GM12878 (cell line): ENCODE measurements around the gene HNRNPDL. TPM values are rescaled to one million over a fixed set of nuclear protein-coding genes. Genes with fewer than 3 reads are reported as not detected.
"Not testable (repeated sequence)": the region's sequence is repeated elsewhere in the genome, so short reads cannot be mapped to it uniquely, and the experiment has no call there.

Source experiments
- ATAC-seq: fragments of 200-7000 bp; cut with Tn5 transposase; 3 replicates; pipeline ENCODE4 v1.9.1; 2020; ENCODE audit warnings: mild to moderate bottlenecking, moderate library complexity
- BruUV-seq: library from RNA; stranded (reverse); fragments of 400-500 nt; replicated peaks from 2 replicates; lab custom pipeline; 2021; lab: Mats Ljungman, UMichigan
- CTCF ChIA-PET: fragments of 300-600 bp; sonication (Branson Sonifier 250); formaldehyde crosslinking; extraction: SDS; loops from one replicate; lab custom pipeline; 2021; ENCODE audit warnings: inconsistent platforms; lab: Yijun Ruan, JAX
- POLR2A ChIA-PET: fragments of 350-600 bp; formaldehyde crosslinking; extraction: SDS; loops from one replicate; lab custom pipeline; 2021; ENCODE audit warnings: inconsistent platforms; lab: Charles Lee
- RAD21 ChIA-PET: fragments of 300-600 bp; sonication (Branson Sonifier 250); formaldehyde crosslinking; loops from one replicate; lab custom pipeline; 2023; ENCODE audit warnings: antibody characterized with exemption; ENCODE audit not compliant: unreplicated experiment; lab: Charles Lee
- SMC1A ChIA-PET: fragments of 300-600 bp; sonication (Branson Sonifier 250); formaldehyde crosslinking; loops from one replicate; lab custom pipeline; 2023; ENCODE audit not compliant: unreplicated experiment, uncharacterized antibody; lab: Charles Lee
- DNase-seq: peaks from one replicate; pipeline ENCODE4 v3.0.0-alpha.2; 2011; ENCODE audit warnings: low read depth, low spot score
- FAIRE-seq: peaks from 3 replicates; lab custom pipeline; 2011; peaks lifted over from hg19 to GRCh38; lab: Jason Lieb, UNC
- H2AFZ ChIP-seq: 2 replicates; pipeline ENCODE4 v1.6.0; 2011; ENCODE audit warnings: low read depth, low read length, control low read depth; ENCODE audit not compliant: control insufficient read depth
- H3K27ac ChIP-seq: 2 replicates; pipeline ENCODE4 v1.5.1; 2011; ENCODE audit warnings: control low read depth; ENCODE audit not compliant: control insufficient read depth, insufficient read depth
- H3K27me3 ChIP-seq, 2 experiments: replicated peaks in 1 of 2; 2 replicates each; pipeline versions ENCODE4 v1.6.0 to v1.6.1; 2011; ENCODE audit warnings: low read length in 1 of 2; ENCODE audit not compliant: control insufficient read depth in 2 of 2, insufficient read depth in 2 of 2
- H3K36me3 ChIP-seq, 2 experiments: 2 replicates each; pipeline ENCODE4 v1.5.1; 2011; ENCODE audit warnings: low read length in 1 of 2; ENCODE audit not compliant: control insufficient read depth in 2 of 2, insufficient read depth in 2 of 2
- H3K4me1 ChIP-seq: 2 replicates; pipeline ENCODE4 v1.6.1; 2011; ENCODE audit warnings: mild to moderate bottlenecking, low read length, moderate library complexity, mixed read lengths; ENCODE audit not compliant: control insufficient read depth, insufficient read depth
- H3K4me2 ChIP-seq: 2 replicates; pipeline ENCODE4 v1.6.0; 2011; ENCODE audit warnings: control low read depth; ENCODE audit not compliant: control insufficient read depth, insufficient read depth
- H3K4me3 ChIP-seq: fragments of 200-600 bp; sonication (generic); 2 replicates; pipeline ENCODE4 v1.5.1; 2016
- H3K79me2 ChIP-seq: 2 replicates; pipeline ENCODE4 v1.6.0; 2011; ENCODE audit warnings: low read length; ENCODE audit not compliant: control insufficient read depth, insufficient read depth
- H3K9ac ChIP-seq: 2 replicates; pipeline ENCODE4 v1.8.0; 2011; ENCODE audit warnings: low read length, control low read depth, mixed read lengths; ENCODE audit not compliant: control insufficient read depth, insufficient read depth
- H3K9me3 ChIP-seq: replicated peaks from 3 replicates; pipeline ENCODE4 v1.5.1; 2011; ENCODE audit warnings: mild to moderate bottlenecking, low read length; ENCODE audit not compliant: control insufficient read depth, insufficient read depth
- H4K20me1 ChIP-seq: 2 replicates; pipeline ENCODE4 v1.6.0; 2011; ENCODE audit not compliant: control insufficient read depth, insufficient read depth
- CBX3 ChIP-seq: fragments of 200-600 bp; sonication (generic); IDR thresholded peaks from 2 replicates; pipeline ENCODE4 v1.6.1; 2016; ENCODE audit warnings: low read depth, borderline replicate concordance
- CHD1 ChIP-seq: IDR thresholded peaks from 2 replicates; pipeline ENCODE4 v1.6.1; 2012; ENCODE audit warnings: low read depth, low read length, improper control_type of control experiment
- ESRRA ChIP-seq: IDR thresholded peaks from 2 replicates; pipeline ENCODE4 v1.6.1; 2012; ENCODE audit warnings: mild to moderate bottlenecking, low read length, improper control_type of control experiment
- MLLT1 ChIP-seq: fragments of 450-650 bp; IDR thresholded peaks from 2 replicates; pipeline ENCODE4 v1.6.1; 2016; ENCODE audit warnings: mild to moderate bottlenecking
- WRNIP1 ChIP-seq: IDR thresholded peaks from 2 replicates; pipeline ENCODE4 v1.6.1; 2011; ENCODE audit warnings: low read depth, low read length, improper control_type of control experiment, borderline replicate concordance
- ZNF217 ChIP-seq: fragments of 450-650 bp; IDR thresholded peaks from 2 replicates; pipeline ENCODE4 v1.6.1; 2017; ENCODE audit warnings: antibody characterized with exemption, mild to moderate bottlenecking
- WGBS: methylation state at CpG from one replicate; pipeline ENCODE4 v1.1.6; 2016; ENCODE audit warnings: low lambda C conversion rate; ENCODE audit not compliant: insufficient replicate concordance, insufficient coverage; ENCODE audit errors: missing lambda C conversion rate; 5-methylcytosine and 5-hydroxymethylcytosine counted together
- in situ Hi-C: fragments of 300-500 bp; cut with MboI; formaldehyde crosslinking; loops from 9 replicates; pipeline ENCODE4 v1.14.3; 2018; ENCODE audit warnings: mixed read lengths
- intact Hi-C: fragments of 100-400 bp; cut with micrococcal nuclease; formaldehyde crosslinking; loops from one replicate; pipeline ENCODE4 v1.14.2; 2022; ENCODE audit not compliant: unreplicated experiment
- polyA plus RNA-seq, 11 experiments: library from polyadenylated mRNA; depleted of rRNA in 4 of 11; unstranded in 6 of 11; stranded (reverse) in 5 of 11; fragments of >200 nt; fragmentation: Nextera tagmentation in 4 of 11; fragmentation: Illumina TruSeq in 1 of 11; extraction: Ambion mirVana in 4 of 11; extraction: Trizol in 1 of 11; gene quantifications; 1 replicate in 1 of 11; 2 replicates in 10 of 11; pipeline versions ENCODE4 v1.2.1 to v1.2.3, GENCODE V29; 2011 to 2016; ENCODE audit warnings: inconsistent platforms in 2 of 11, missing spikeins in 2 of 11, low read depth in 1 of 11
- total RNA-seq, 4 experiments: library from RNA; depleted of rRNA in 3 of 4; stranded (reverse); fragments of >200 nt in 3 of 4; fragmentation: Illumina TruSeq in 1 of 4; extraction: Trizol in 1 of 4; gene quantifications; 2 replicates each; pipeline versions ENCODE4 v1.2.1 to v1.2.3, GENCODE V29; 2013 to 2021
- TF ChIP-seq, protein P1 (sequence below): fragments of 450-650 bp; IDR thresholded peaks from 2 replicates; pipeline ENCODE4 v1.6.1; 2017; ENCODE audit warnings: mild to moderate bottlenecking, moderate library complexity
- TF ChIP-seq, protein P2 (sequence below): IDR thresholded peaks from 2 replicates; pipeline ENCODE4 v1.6.1; 2012; ENCODE audit warnings: mild to moderate bottlenecking, low read depth, low read length

Gene HNRNPDL
- total and polyA plus RNA-seq, 10 of the 15 experiments (the other 5 are each of a cell fraction or from before 2014, with no cell fraction given) = 217 to 510 (median 345) TPM

DNA sequence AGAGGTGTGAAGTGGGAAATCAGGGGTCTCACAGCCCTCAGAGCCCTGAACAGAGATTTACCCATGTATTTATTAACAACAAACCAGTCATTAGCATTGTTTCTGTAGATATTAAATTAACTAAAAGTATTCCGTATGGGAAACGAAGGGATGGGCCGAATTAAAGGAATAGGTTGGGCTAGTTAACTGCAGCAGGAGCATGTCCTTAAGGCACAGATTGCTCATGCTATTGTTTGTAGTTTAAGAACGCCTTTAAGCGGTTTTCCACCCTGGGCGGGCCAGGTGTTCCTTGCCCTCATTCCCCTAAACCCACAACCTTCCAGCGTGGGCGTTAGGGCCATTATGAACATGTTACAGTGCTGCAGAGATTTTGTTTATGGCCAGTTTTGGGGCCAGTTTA lies 44.0 kb downstream of the HNRNPDL start:
- FAIRE-seq, RAD21 ChIA-PET, H2AFZ ChIP-seq, H3K9ac ChIP-seq, POLR2A ChIA-PET, H3K27ac ChIP-seq, CTCF ChIA-PET, in situ Hi-C loops, H3K4me1 ChIP-seq, H4K20me1 ChIP-seq, H3K4me2 ChIP-seq, ATAC-seq, H3K4me3 ChIP-seq, H3K27me3 ChIP-seq, H3K9me3 ChIP-seq, intact Hi-C loops, BruUV-seq, DNase-seq, H3K79me2 ChIP-seq, H3K36me3 ChIP-seq, SMC1A ChIA-PET: not testable (repeated sequence)
- 64% methylated on average over 8 of the region's 8 CpGs for WGBS

DNA sequence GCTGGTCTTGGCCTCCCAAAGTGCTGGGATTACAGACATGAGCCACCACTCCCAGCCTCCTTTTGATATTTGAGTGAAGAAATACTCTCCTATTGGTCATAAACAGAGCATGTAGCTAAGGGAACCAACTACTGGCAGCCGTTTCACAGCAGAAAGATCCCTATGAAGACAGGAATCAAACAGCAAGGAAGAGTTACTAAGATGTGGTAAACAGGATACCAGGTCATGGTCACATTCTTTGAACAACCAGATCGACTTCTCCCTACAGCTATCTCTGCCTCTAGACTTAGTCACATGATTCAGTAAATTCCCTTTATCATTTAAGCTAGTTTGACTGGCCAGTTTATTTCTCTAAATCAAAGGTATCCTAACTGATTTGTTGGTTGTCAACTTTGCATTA lies 47.5 kb downstream of the HNRNPDL start:
- Histone ChIP-seq H4K20me1 (no peaks in the 10 kb centered on the region), H3K27me3 (no peaks in the 10 kb centered on the region), H3K79me2 (no peaks in the 10 kb centered on the region), H2AFZ (no peak overlapping the region), H3K4me1 (no peaks in the 10 kb centered on the region), H3K9ac (no peak overlapping the region), H3K27ac (no peak overlapping the region), H3K4me3 (no peak overlapping the region), H3K9me3 (peaks cover 2% of the 10 kb centered on the region; the same call in 2 of the 3 replicates), H3K4me2 (no peak overlapping the region), H3K36me3 (no peaks in the 10 kb centered on the region)
- in situ Hi-C loops (no loop called here), intact Hi-C loops (no loop called here)
- ChIA-PET SMC1A (interaction anchor here (0.7 kb wide), 1 partner anchor 243 kb away, joined by 3 read pairs; no protein-coding TSS in a partner anchor), POLR2A (no interaction called here), RAD21 (interaction anchor here (0.8 kb wide), 1 partner anchor 78 kb away, joined by 3 read pairs; no protein-coding TSS in a partner anchor), CTCF (interaction anchor here (1.1 kb wide), 1 partner anchor 48 kb away, joined by 4 read pairs; no protein-coding TSS in a partner anchor)
- WGBS = 3% methylated on average over 2 of the region's 2 CpGs
- FAIRE-seq = no peak
- no TSS peak for BruUV-seq
- DNase-seq = no peak
- no peak for ATAC-seq
- TF ChIP-seq CBX3 (no peak), CHD1 (no peak), ZNF217 (no peak), ESRRA (no peak), WRNIP1 (no peak), MLLT1 (no peak)
- TF ChIP-seq, protein P1, sequence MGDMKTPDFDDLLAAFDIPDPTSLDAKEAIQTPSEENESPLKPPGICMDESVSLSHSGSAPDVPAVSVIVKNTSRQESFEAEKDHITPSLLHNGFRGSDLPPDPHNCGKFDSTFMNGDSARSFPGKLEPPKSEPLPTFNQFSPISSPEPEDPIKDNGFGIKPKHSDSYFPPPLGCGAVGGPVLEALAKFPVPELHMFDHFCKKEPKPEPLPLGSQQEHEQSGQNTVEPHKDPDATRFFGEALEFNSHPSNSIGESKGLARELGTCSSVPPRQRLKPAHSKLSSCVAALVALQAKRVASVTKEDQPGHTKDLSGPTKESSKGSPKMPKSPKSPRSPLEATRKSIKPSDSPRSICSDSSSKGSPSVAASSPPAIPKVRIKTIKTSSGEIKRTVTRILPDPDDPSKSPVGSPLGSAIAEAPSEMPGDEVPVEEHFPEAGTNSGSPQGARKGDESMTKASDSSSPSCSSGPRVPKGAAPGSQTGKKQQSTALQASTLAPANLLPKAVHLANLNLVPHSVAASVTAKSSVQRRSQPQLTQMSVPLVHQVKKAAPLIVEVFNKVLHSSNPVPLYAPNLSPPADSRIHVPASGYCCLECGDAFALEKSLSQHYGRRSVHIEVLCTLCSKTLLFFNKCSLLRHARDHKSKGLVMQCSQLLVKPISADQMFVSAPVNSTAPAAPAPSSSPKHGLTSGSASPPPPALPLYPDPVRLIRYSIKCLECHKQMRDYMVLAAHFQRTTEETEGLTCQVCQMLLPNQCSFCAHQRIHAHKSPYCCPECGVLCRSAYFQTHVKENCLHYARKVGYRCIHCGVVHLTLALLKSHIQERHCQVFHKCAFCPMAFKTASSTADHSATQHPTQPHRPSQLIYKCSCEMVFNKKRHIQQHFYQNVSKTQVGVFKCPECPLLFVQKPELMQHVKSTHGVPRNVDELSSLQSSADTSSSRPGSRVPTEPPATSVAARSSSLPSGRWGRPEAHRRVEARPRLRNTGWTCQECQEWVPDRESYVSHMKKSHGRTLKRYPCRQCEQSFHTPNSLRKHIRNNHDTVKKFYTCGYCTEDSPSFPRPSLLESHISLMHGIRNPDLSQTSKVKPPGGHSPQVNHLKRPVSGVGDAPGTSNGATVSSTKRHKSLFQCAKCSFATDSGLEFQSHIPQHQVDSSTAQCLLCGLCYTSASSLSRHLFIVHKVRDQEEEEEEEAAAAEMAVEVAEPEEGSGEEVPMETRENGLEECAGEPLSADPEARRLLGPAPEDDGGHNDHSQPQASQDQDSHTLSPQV = no peak
- TF ChIP-seq, protein P2, sequence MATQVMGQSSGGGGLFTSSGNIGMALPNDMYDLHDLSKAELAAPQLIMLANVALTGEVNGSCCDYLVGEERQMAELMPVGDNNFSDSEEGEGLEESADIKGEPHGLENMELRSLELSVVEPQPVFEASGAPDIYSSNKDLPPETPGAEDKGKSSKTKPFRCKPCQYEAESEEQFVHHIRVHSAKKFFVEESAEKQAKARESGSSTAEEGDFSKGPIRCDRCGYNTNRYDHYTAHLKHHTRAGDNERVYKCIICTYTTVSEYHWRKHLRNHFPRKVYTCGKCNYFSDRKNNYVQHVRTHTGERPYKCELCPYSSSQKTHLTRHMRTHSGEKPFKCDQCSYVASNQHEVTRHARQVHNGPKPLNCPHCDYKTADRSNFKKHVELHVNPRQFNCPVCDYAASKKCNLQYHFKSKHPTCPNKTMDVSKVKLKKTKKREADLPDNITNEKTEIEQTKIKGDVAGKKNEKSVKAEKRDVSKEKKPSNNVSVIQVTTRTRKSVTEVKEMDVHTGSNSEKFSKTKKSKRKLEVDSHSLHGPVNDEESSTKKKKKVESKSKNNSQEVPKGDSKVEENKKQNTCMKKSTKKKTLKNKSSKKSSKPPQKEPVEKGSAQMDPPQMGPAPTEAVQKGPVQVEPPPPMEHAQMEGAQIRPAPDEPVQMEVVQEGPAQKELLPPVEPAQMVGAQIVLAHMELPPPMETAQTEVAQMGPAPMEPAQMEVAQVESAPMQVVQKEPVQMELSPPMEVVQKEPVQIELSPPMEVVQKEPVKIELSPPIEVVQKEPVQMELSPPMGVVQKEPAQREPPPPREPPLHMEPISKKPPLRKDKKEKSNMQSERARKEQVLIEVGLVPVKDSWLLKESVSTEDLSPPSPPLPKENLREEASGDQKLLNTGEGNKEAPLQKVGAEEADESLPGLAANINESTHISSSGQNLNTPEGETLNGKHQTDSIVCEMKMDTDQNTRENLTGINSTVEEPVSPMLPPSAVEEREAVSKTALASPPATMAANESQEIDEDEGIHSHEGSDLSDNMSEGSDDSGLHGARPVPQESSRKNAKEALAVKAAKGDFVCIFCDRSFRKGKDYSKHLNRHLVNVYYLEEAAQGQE = no peak
